Natural killer cell (primary cell): ENCODE measurements around the gene RALBP1. TPM values are rescaled to one million over a fixed set of nuclear protein-coding genes. Genes with fewer than 3 reads are reported as not detected.

Experiments used
- ATAC-seq, 3 donors: fragments of 150-1000 bp in 2 of 3; fragments of 200-7000 bp in 1 of 3; cut with Tn5 transposase; 1 replicate in 1 of 3; 2 replicates in 2 of 3; pipeline ENCODE4 v1.10.0; 2021; ENCODE audit warnings: mild to moderate bottlenecking in 2 of 3, moderate library complexity in 2 of 3
- DNase-seq, 2 donors: peaks; one replicate each; pipeline versions ENCODE4 v3.0.0 to v3.0.0-alpha.2; 2013 to 2021; ENCODE audit warnings: mixed read lengths in 1 of 2
- H3K27ac ChIP-seq: one replicate; pipeline ENCODE4 v1.5.1; 2013; ENCODE audit warnings: mild to moderate bottlenecking, low read length
- H3K27me3 ChIP-seq: one replicate; pipeline ENCODE4 v1.6.1; 2013; ENCODE audit warnings: low read length; ENCODE audit not compliant: control insufficient read depth, insufficient read depth
- H3K36me3 ChIP-seq: one replicate; pipeline ENCODE4 v1.6.1; 2013; ENCODE audit warnings: low read length; ENCODE audit not compliant: control insufficient read depth, insufficient read depth
- H3K4me1 ChIP-seq: one replicate; pipeline ENCODE4 v1.6.1; 2013; ENCODE audit warnings: low read length; ENCODE audit not compliant: control insufficient read depth, insufficient read depth
- H3K4me3 ChIP-seq: one replicate; pipeline ENCODE4 v1.5.1; 2013; ENCODE audit warnings: low read length
- H3K9me3 ChIP-seq: one replicate; pipeline ENCODE4 v1.6.1; 2013; ENCODE audit warnings: low read length; ENCODE audit not compliant: control insufficient read depth, insufficient read depth
- H3K27ac Mint-ChIP-seq, 2 donors: one replicate each; pipeline ENCODE4 v1.8.0; 2022; ENCODE audit warnings: mild to moderate bottlenecking in 2 of 2, mixed read lengths in 2 of 2, moderate library complexity in 1 of 2
- H3K27me3 Mint-ChIP-seq, 2 donors: one replicate each; pipeline ENCODE4 v1.8.0; 2022; ENCODE audit warnings: low read depth in 2 of 2, mixed read lengths in 2 of 2
- H3K36me3 Mint-ChIP-seq: one replicate; pipeline ENCODE4 v1.8.0; 2022; ENCODE audit warnings: mixed read lengths
- H3K4me1 Mint-ChIP-seq, 2 donors: one replicate each; pipeline ENCODE4 v1.8.0; 2022; ENCODE audit warnings: mixed read lengths in 2 of 2
- H3K4me3 Mint-ChIP-seq: one replicate; pipeline ENCODE4 v1.8.0; 2022; ENCODE audit warnings: mild to moderate bottlenecking, moderate library complexity, mixed read lengths
- H3K9me3 Mint-ChIP-seq, 2 donors: one replicate each; pipeline ENCODE4 v1.8.0; 2022; ENCODE audit warnings: mixed read lengths in 2 of 2
- CTCF ChIP-seq: fragments of 200-600 bp; IDR thresholded peaks from one replicate; pipeline ENCODE4 v1.8.0; 2022; ENCODE audit warnings: antibody characterized with exemption
- WGBS: methylation state at CpG from one replicate; pipeline ENCODE4 v1.1.7; 2013; ENCODE audit warnings: missing lambda C conversion rate; ENCODE audit not compliant: insufficient coverage; 5-methylcytosine and 5-hydroxymethylcytosine counted together
- intact Hi-C: fragments of 100-400 bp; cut with micrococcal nuclease; formaldehyde crosslinking; loops from one replicate; pipeline ENCODE4 v1.14.2; 2022
- total RNA-seq, 4 donors: library from RNA; stranded (reverse); fragments of 120-200 nt in 1 of 4; gene quantifications; one replicate each; pipeline versions ENCODE4 v1.2.3 to v1.2.4, GENCODE V29; 2013 to 2022

RALBP1 gene
- total RNA-seq, 3 donors from 2014 or later (not counting 1 experiment from before 2014, with no cell fraction given): 27.3 to 40.0 (median 33.4) TPM

- no peaks in the 10 kb centered on the region for H3K9me3 ChIP-seq
- Mint-ChIP-seq H3K4me1 (peaks cover 0 to 6% of the 10 kb centered on the region in 2 donors), H3K27ac (no peak overlapping the region), H3K27me3 (no peaks in the 10 kb centered on the region), H3K9me3 (no peaks in the 10 kb centered on the region), H3K4me3 (no peak overlapping the region), H3K36me3 (peaks cover 18% of the 10 kb centered on the region)
- no peak overlapping the region for H3K4me3 ChIP-seq
- no peaks in the 10 kb centered on the region for H3K27me3 ChIP-seq
- no peaks in the 10 kb centered on the region for H3K4me1 ChIP-seq
- DNase-seq (no peak), ATAC-seq (no peak)
- TF ChIP-seq CTCF: no peak
- H3K27ac ChIP-seq: no peak overlapping the region
- 97% methylated on average over 3 of the region's 3 CpGs for WGBS
- peaks cover 41% of the 10 kb centered on the region for H3K36me3 ChIP-seq
- intact Hi-C loops: no loop called here
These were observed 96.2 kb downstream of the RALBP1 start for GRCh38 chr18:9571546-9571945.

- WGBS: 99% methylated on average over 7 of the region's 7 CpGs
- no peak for ATAC-seq
- no peak for TF ChIP-seq CTCF
- Histone ChIP-seq H3K4me3 (no peak overlapping the region), H3K4me1 (no peaks in the 10 kb centered on the region), H3K27me3 (no peaks in the 10 kb centered on the region), H3K36me3 (peaks cover 45% of the 10 kb centered on the region), H3K27ac (no peak overlapping the region), H3K9me3 (no peaks in the 10 kb centered on the region)
- Mint-ChIP-seq H3K27ac (no peak overlapping the region), H3K4me3 (no peak overlapping the region), H3K4me1 (peaks cover 0 to 13% of the 10 kb centered on the region in 2 donors), H3K36me3 (peaks cover 11% of the 10 kb centered on the region), H3K9me3 (no peaks in the 10 kb centered on the region), H3K27me3 (no peaks in the 10 kb centered on the region)
- DNase-seq: no peak
- intact Hi-C loops: loop anchor here (1.0 kb wide), 1 partner anchor 197 kb away; no protein-coding TSS in a partner anchor
These were observed 99.3 kb downstream of the RALBP1 start for GRCh38 chr18:9574473-9575115.

- DNase-seq: peak in 1 of 2 donors; percentile 41
- 63% methylated on average over 4 of the region's 5 CpGs for WGBS
- no peaks in the 10 kb centered on the region for H3K27me3 Mint-ChIP-seq
- peaks cover 11% of the 10 kb centered on the region for H3K36me3 Mint-ChIP-seq
- peak; percentile 61 for TF ChIP-seq CTCF
- peak; percentile 71 to 80 (median 75) for ATAC-seq
- no peaks in the 10 kb centered on the region for H3K27me3 ChIP-seq
- no peaks in the 10 kb centered on the region for H3K4me1 ChIP-seq
- no peak overlapping the region for H3K4me3 ChIP-seq
- H3K27ac Mint-ChIP-seq: peak overlapping the region; percentile 15 to 49
- H3K36me3 ChIP-seq: peaks cover 43% of the 10 kb centered on the region
- intact Hi-C loops: loop anchor here (1.0 kb wide), 1 partner anchor 196 kb away; no protein-coding TSS in a partner anchor
- no peak overlapping the region for H3K4me3 Mint-ChIP-seq
- no peaks in the 10 kb centered on the region for H3K9me3 ChIP-seq
- peaks cover 0 to 13% of the 10 kb centered on the region in 2 donors for H3K4me1 Mint-ChIP-seq
- H3K27ac ChIP-seq: no peak overlapping the region
- H3K9me3 Mint-ChIP-seq: no peaks in the 10 kb centered on the region
These were observed 100.2 kb downstream of the RALBP1 start for GRCh38 chr18:9575558-9575957.

GRCh38 chr18:9577361-9577760 is 102.0 kb downstream of the RALBP1 start:
- peaks cover 15% of the 10 kb centered on the region for H3K36me3 Mint-ChIP-seq
- peaks cover 57% of the 10 kb centered on the region for H3K36me3 ChIP-seq
- WGBS: 82% methylated on average over 9 of the region's 9 CpGs

More at GRCh38 chr18:9577361-9577760, 102.0 kb downstream of the RALBP1 start:
- Mint-ChIP-seq H3K4me3 (no peak overlapping the region), H3K4me1 (peaks cover 0 to 13% of the 10 kb centered on the region in 2 donors), H3K27ac (no peak overlapping the region), H3K9me3 (no peaks in the 10 kb centered on the region), H3K27me3 (no peaks in the 10 kb centered on the region)
- no peak overlapping the region for H3K27ac ChIP-seq
- ATAC-seq: peak in 1 of 3 donors; percentile 54
- H3K9me3 ChIP-seq: no peaks in the 10 kb centered on the region
- no peaks in the 10 kb centered on the region for H3K27me3 ChIP-seq
- no peak for DNase-seq
- no peak for TF ChIP-seq CTCF
- intact Hi-C loops: no loop called here
- no peak overlapping the region for H3K4me3 ChIP-seq
- H3K4me1 ChIP-seq: no peaks in the 10 kb centered on the region
